Stimulated activated memory B cell treated with anti-CD40 and anti-IgM and Interleukin-4, amounts not matched to agents 10 μg/mL and 1 μg/mL and 100 μg/mL, for 72 hours (primary cell): ENCODE results near the gene PCBP3.
A peak's percentile ranks its signal among the peaks of the same experiment; 100 is the strongest.
"Not testable (repeated sequence)": the region's sequence is repeated elsewhere in the genome, so short reads cannot be mapped to it uniquely, and the experiment has no call there.

Source experiments
- ATAC-seq: fragments of 150-1000 bp; cut with Tn5 transposase; 2 replicates; pipeline ENCODE4 v1.10.0; 2021
- H3K27ac Mint-ChIP-seq: one replicate; pipeline ENCODE4 v1.8.0; 2022; ENCODE audit warnings: mild to moderate bottlenecking, mixed read lengths
- H3K27me3 Mint-ChIP-seq: one replicate; pipeline ENCODE4 v1.8.0; 2022; ENCODE audit warnings: mixed read lengths
- H3K36me3 Mint-ChIP-seq: one replicate; pipeline ENCODE4 v1.8.0; 2022; ENCODE audit warnings: mixed read lengths
- H3K4me1 Mint-ChIP-seq: one replicate; pipeline ENCODE4 v1.8.0; 2022; ENCODE audit warnings: mixed read lengths
- H3K4me3 Mint-ChIP-seq: one replicate; pipeline ENCODE4 v1.8.0; 2022; ENCODE audit warnings: mild to moderate bottlenecking, moderate library complexity, mixed read lengths
- H3K9me3 Mint-ChIP-seq: one replicate; pipeline ENCODE4 v1.8.0; 2022; ENCODE audit warnings: mixed read lengths

The PCBP3 gene

GRCh38 chr21:45896431-45896830 lies 252.9 kb downstream of the PCBP3 start:
- H3K27ac Mint-ChIP-seq, ATAC-seq, H3K4me3 Mint-ChIP-seq, H3K9me3 Mint-ChIP-seq, H3K36me3 Mint-ChIP-seq, H3K27me3 Mint-ChIP-seq: not testable (repeated sequence)
- H3K4me1 Mint-ChIP-seq, result peaks cover 20% of the 10 kb centered on the region

- Mint-ChIP-seq H3K4me3 (no peak overlapping the region), H3K27ac (no peak overlapping the region), H3K4me1 (peaks cover 10% of the 10 kb centered on the region), H3K36me3 (peaks cover 12% of the 10 kb centered on the region), H3K27me3 (no peaks in the 10 kb centered on the region), H3K9me3 (no peaks in the 10 kb centered on the region)
- ATAC-seq, result no peak
Measured at GRCh38 chr21:45897191-45898027, 253.9 kb downstream of the PCBP3 start.

- ATAC-seq, result no peak
- Mint-ChIP-seq H3K27me3 (no peaks in the 10 kb centered on the region), H3K9me3 (no peaks in the 10 kb centered on the region), H3K27ac (no peak overlapping the region), H3K4me3 (no peak overlapping the region), H3K36me3 (peaks cover 12% of the 10 kb centered on the region), H3K4me1 (peaks cover 4% of the 10 kb centered on the region)
Measured at GRCh38 chr21:45898028-45898350, 254.5 kb downstream of the PCBP3 start.

- H3K4me1 Mint-ChIP-seq, result no peaks in the 10 kb centered on the region
- H3K27me3 Mint-ChIP-seq, result no peaks in the 10 kb centered on the region
Measured at GRCh38 chr21:45898781-45899180, 255.3 kb downstream of the PCBP3 start.

GRCh38 chr21:45899317-45900033 lies 255.9 kb downstream of the PCBP3 start:
- H3K27ac Mint-ChIP-seq, result no peak overlapping the region
- peaks cover 12% of the 10 kb centered on the region for H3K36me3 Mint-ChIP-seq
- H3K4me3 Mint-ChIP-seq, result no peak overlapping the region
- H3K27me3 Mint-ChIP-seq, result no peaks in the 10 kb centered on the region
- H3K9me3 Mint-ChIP-seq, result no peaks in the 10 kb centered on the region
- no peak for ATAC-seq
- no peaks in the 10 kb centered on the region for H3K4me1 Mint-ChIP-seq

More at GRCh38 chr21:45898781-45899180, 255.3 kb downstream of the PCBP3 start:
- Mint-ChIP-seq H3K9me3 (no peaks in the 10 kb centered on the region), H3K27ac (no peak overlapping the region), H3K36me3 (peaks cover 12% of the 10 kb centered on the region), H3K4me3 (no peak overlapping the region)
- no peak for ATAC-seq

GRCh38 chr21:45900034-45900868 lies 256.7 kb downstream of the PCBP3 start:
- no peak overlapping the region for H3K4me3 Mint-ChIP-seq
- H3K27ac Mint-ChIP-seq, result no peak overlapping the region
- H3K27me3 Mint-ChIP-seq, result no peaks in the 10 kb centered on the region
- peaks cover 12% of the 10 kb centered on the region for H3K36me3 Mint-ChIP-seq
- H3K4me1 Mint-ChIP-seq, result no peaks in the 10 kb centered on the region
- no peaks in the 10 kb centered on the region for H3K9me3 Mint-ChIP-seq
- no peak for ATAC-seq

GRCh38 chr21:45901061-45901690 lies 257.7 kb downstream of the PCBP3 start:
- ATAC-seq, result peak; percentile 13
- H3K9me3 Mint-ChIP-seq, result no peaks in the 10 kb centered on the region
- H3K4me3 Mint-ChIP-seq, result no peak overlapping the region
- H3K27me3 Mint-ChIP-seq, result no peaks in the 10 kb centered on the region
- no peaks in the 10 kb centered on the region for H3K4me1 Mint-ChIP-seq
- H3K36me3 Mint-ChIP-seq, result peaks cover 12% of the 10 kb centered on the region
- H3K27ac Mint-ChIP-seq, result no peak overlapping the region

- peaks cover 10% of the 10 kb centered on the region for H3K36me3 Mint-ChIP-seq
- no peaks in the 10 kb centered on the region for H3K27me3 Mint-ChIP-seq
- ATAC-seq, result no peak
- H3K4me3 Mint-ChIP-seq, result no peak overlapping the region
- H3K4me1 Mint-ChIP-seq, result no peaks in the 10 kb centered on the region
- H3K9me3 Mint-ChIP-seq, result no peaks in the 10 kb centered on the region
- H3K27ac Mint-ChIP-seq, result no peak overlapping the region
Measured at GRCh38 chr21:45902292-45902995, 258.9 kb downstream of the PCBP3 start.

GRCh38 chr21:45905196-45905595 lies 261.7 kb downstream of the PCBP3 start:
- Mint-ChIP-seq H3K36me3 (peaks cover 14% of the 10 kb centered on the region), H3K27ac (no peak overlapping the region), H3K4me1 (no peaks in the 10 kb centered on the region), H3K4me3 (no peak overlapping the region), H3K27me3 (no peaks in the 10 kb centered on the region), H3K9me3 (no peaks in the 10 kb centered on the region)
- no peak for ATAC-seq

GRCh38 chr21:45906196-45906805 lies 262.8 kb downstream of the PCBP3 start:
- Mint-ChIP-seq H3K36me3 (peaks cover 13% of the 10 kb centered on the region), H3K9me3 (no peaks in the 10 kb centered on the region), H3K27ac (no peak overlapping the region), H3K4me1 (no peaks in the 10 kb centered on the region), H3K4me3 (no peak overlapping the region), H3K27me3 (no peaks in the 10 kb centered on the region)
- ATAC-seq, result no peak

- H3K27ac Mint-ChIP-seq, result no peak overlapping the region
- no peaks in the 10 kb centered on the region for H3K4me1 Mint-ChIP-seq
- H3K9me3 Mint-ChIP-seq, result no peaks in the 10 kb centered on the region
- H3K36me3 Mint-ChIP-seq, result peaks cover 8% of the 10 kb centered on the region
- no peak overlapping the region for H3K4me3 Mint-ChIP-seq
- H3K27me3 Mint-ChIP-seq, result no peaks in the 10 kb centered on the region
- no peak for ATAC-seq
Measured at GRCh38 chr21:45906859-45907258, 263.3 kb downstream of the PCBP3 start.

GRCh38 chr21:45908536-45909237 lies 265.2 kb downstream of the PCBP3 start:
- H3K4me3 Mint-ChIP-seq, result no peak overlapping the region
- H3K27me3 Mint-ChIP-seq, result no peaks in the 10 kb centered on the region
- peaks cover 8% of the 10 kb centered on the region for H3K36me3 Mint-ChIP-seq

GRCh38 chr21:45909238-45909988 lies 265.9 kb downstream of the PCBP3 start:
- ATAC-seq, result no peak

More at GRCh38 chr21:45908536-45909237, 265.2 kb downstream of the PCBP3 start:
- Mint-ChIP-seq H3K27ac (peak overlapping the region; percentile 17), H3K4me1 (no peaks in the 10 kb centered on the region), H3K9me3 (no peaks in the 10 kb centered on the region)
- ATAC-seq, result no peak

More at GRCh38 chr21:45909238-45909988, 265.9 kb downstream of the PCBP3 start:
- H3K4me3 Mint-ChIP-seq, result no peak overlapping the region
- H3K9me3 Mint-ChIP-seq, result no peaks in the 10 kb centered on the region
- H3K27ac Mint-ChIP-seq, result peak overlapping the region; percentile 17
- H3K36me3 Mint-ChIP-seq, result peaks cover 8% of the 10 kb centered on the region
- H3K4me1 Mint-ChIP-seq, result no peaks in the 10 kb centered on the region
- H3K27me3 Mint-ChIP-seq, result no peaks in the 10 kb centered on the region
